ENCODE results near the gene DNTTIP2. TPM values are rescaled to one million over a fixed set of nuclear protein-coding genes. Genes with fewer than 3 reads are reported as not detected.

DNTTIP2 gene
- total RNA-seq, 1 experiment from 2014 or later = 66.1 TPM

DNA sequence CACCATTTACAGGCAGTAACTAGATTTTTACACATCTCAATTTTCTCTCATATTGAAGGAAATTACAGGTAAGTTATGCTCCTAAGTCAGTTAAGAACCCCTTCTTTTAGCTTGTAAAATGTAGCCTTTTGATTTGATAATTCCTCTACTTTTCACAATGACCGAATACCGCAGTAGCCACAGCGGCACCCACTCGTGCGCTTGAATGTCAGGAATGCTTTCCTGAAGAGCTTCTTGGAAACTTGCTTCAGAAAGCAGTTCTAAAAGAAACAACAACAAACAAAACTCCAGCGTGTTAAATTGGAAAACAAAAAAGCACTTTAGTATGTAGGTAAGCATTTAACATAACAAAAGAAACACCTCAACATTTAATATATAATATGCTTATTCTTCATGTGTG lies 9.9 kb upstream of the DNTTIP2 start (continued):
- TF ChIP-seq, protein P1, sequence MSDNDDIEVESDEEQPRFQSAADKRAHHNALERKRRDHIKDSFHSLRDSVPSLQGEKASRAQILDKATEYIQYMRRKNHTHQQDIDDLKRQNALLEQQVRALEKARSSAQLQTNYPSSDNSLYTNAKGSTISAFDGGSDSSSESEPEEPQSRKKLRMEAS (IDR thresholded peaks at IDR 0.05) = no peak

DNA sequence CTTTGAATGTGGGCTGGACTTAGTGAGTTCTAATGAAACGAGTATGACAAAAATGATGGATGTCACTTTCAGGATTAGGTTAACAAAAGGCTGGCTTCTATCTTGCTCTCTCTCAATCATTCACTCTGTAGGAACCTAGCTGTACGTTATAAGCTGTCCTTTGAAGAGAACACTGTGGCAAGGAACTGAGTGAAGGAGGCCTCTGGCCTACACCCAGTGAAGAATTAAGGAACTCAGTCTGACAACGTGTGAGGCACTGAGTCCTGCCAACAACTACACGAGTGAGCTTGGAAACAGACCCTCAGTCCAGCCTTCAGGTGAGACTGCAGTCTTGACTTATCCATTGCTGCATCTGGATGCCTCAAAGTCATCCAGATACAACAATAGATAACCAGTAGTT lies 3.3 kb upstream of the DNTTIP2 start:
- Histone ChIP-seq H4K20me1 (ENCODE audit: insufficient read depth) (no peaks in the 10 kb centered on the region), H3K4me2 (ENCODE audit: low read length) (no peak overlapping the region), H3K4me3 (replicated peaks in 1 of 2; ENCODE audit: low read depth in 1 of 2, low read length in 2 of 2) (no peak overlapping the region), H3K27me3 (ENCODE audit: insufficient read depth, low read length) (no peaks in the 10 kb centered on the region), H3K9ac (ENCODE audit: low read length) (no peak overlapping the region), H3K27ac (ENCODE audit: low read depth, low read length) (no peak overlapping the region), H3K9me2 (ENCODE audit: insufficient read depth) (no peaks in the 10 kb centered on the region), H3K9me3 (ENCODE audit: control insufficient read depth in 1 of 2, insufficient read depth in 1 of 2, low read depth in 1 of 2, low read length in 2 of 2) (no peaks in the 10 kb centered on the region), H3K4me1 (ENCODE audit: control insufficient read depth in 1 of 2, insufficient read depth in 2 of 2, low read length in 2 of 2) (peaks cover 12 to 16% of the 10 kb centered on the region in 2 experiments), H3K36me3 (ENCODE audit: control insufficient read depth in 1 of 2, insufficient read depth in 2 of 2, low read length in 2 of 2) (peaks cover under 1 to 4% of the 10 kb centered on the region in 2 experiments), H3K79me2 (ENCODE audit: insufficient read depth, low read length) (peaks cover 20% of the 10 kb centered on the region), H2AFZ (ENCODE audit: low read depth, low read length, poor library complexity, severe bottlenecking) (no peak overlapping the region)
- no TSS peak for BruUV-seq (replicated peaks)
- no peak for TF ChIP-seq SRF (IDR thresholded peaks at IDR 0.05; ENCODE audit: low read depth)
- no peak for TF ChIP-seq ZNF274 (IDR thresholded peaks at IDR 0.05; ENCODE audit: low read depth, low read length)
- TF ChIP-seq EGR1 (IDR thresholded peaks at IDR 0.05; ENCODE audit: low read depth) = no peak
- TF ChIP-seq, protein P2, sequence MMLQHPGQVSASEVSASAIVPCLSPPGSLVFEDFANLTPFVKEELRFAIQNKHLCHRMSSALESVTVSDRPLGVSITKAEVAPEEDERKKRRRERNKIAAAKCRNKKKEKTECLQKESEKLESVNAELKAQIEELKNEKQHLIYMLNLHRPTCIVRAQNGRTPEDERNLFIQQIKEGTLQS (IDR thresholded peaks at IDR 0.05) = no peak
- no peak for TF ChIP-seq TCF7L2 (IDR thresholded peaks at IDR 0.05; ENCODE audit: borderline replicate concordance, extremely low read depth, insufficient read depth, insufficient read length)
- TF ChIP-seq CEBPB (IDR thresholded peaks at IDR 0.05; ENCODE audit: low read depth) = no peak
- TF ChIP-seq EZH2 (IDR thresholded peaks at IDR 0.05) = no peak
- TF ChIP-seq SIN3A (IDR thresholded peaks at IDR 0.05; ENCODE audit: low read depth) = no peak
- no peak for TF ChIP-seq ELF1 (IDR thresholded peaks at IDR 0.05; ENCODE audit: borderline replicate concordance, low read depth)
- TF ChIP-seq JUND (IDR thresholded peaks at IDR 0.05) = no peak
- TF ChIP-seq RAD21 (IDR thresholded peaks at IDR 0.05; ENCODE audit: low read depth) = no peak
- TF ChIP-seq, protein P1 (IDR thresholded peaks at IDR 0.05) = no peak
- TF ChIP-seq, protein P3, sequence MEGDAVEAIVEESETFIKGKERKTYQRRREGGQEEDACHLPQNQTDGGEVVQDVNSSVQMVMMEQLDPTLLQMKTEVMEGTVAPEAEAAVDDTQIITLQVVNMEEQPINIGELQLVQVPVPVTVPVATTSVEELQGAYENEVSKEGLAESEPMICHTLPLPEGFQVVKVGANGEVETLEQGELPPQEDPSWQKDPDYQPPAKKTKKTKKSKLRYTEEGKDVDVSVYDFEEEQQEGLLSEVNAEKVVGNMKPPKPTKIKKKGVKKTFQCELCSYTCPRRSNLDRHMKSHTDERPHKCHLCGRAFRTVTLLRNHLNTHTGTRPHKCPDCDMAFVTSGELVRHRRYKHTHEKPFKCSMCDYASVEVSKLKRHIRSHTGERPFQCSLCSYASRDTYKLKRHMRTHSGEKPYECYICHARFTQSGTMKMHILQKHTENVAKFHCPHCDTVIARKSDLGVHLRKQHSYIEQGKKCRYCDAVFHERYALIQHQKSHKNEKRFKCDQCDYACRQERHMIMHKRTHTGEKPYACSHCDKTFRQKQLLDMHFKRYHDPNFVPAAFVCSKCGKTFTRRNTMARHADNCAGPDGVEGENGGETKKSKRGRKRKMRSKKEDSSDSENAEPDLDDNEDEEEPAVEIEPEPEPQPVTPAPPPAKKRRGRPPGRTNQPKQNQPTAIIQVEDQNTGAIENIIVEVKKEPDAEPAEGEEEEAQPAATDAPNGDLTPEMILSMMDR (IDR thresholded peaks at IDR 0.05 in 2 of 3, conservative IDR thresholded peaks at IDR 0.05 in 1 of 3; ENCODE audit: borderline replicate concordance in 1 of 3, insufficient read depth in 1 of 3, low read depth in 2 of 3, low read length in 2 of 3) = no peak
- TF ChIP-seq EZH2phosphoT487 (IDR thresholded peaks at IDR 0.05; ENCODE audit: borderline replicate concordance) = no peak
- TF ChIP-seq POLR2AphosphoS5 (IDR thresholded peaks at IDR 0.05; ENCODE audit: low read depth, low read length) = no peak
- TF ChIP-seq CBX3 (IDR thresholded peaks at IDR 0.05; ENCODE audit: low read depth) = no peak
- TF ChIP-seq YY1 (IDR thresholded peaks at IDR 0.05; ENCODE audit: extremely low read depth, insufficient replicate concordance, low read depth, low read length) = no peak
- POLR2A ChIA-PET = no interaction called here
- CTCF ChIA-PET = no interaction called here
- intact Hi-C loops (cut with micrococcal nuclease) = no loop called here
- RAD21 ChIA-PET (ENCODE audit: low non-redundant PET in 1 of 2, low total read pairs in 2 of 2, uncharacterized antibody in 2 of 2, unreplicated experiment in 2 of 2) = no interaction called here
- DNase-seq (ENCODE audit: low read depth, low spot score) (no peak), ATAC-seq (no peak)

Measured in HCT116 (cell line).